ENCODE data around the gene OPN3.

OPN3 gene

GRCh38 chr1:241589521-241589920, 50.6 kb downstream of the OPN3 start:
- Histone ChIP-seq H3K36me3 (ENCODE audit: control insufficient read depth in 2 of 2, insufficient read depth in 2 of 2, low read length in 2 of 2) (no peaks in the 10 kb centered on the region), H3K4me1 (ENCODE audit: control insufficient read depth, insufficient read depth, low read length) (no peaks in the 10 kb centered on the region), H3K4me3 (ENCODE audit: low read length in 2 of 2) (no peak overlapping the region), H3K9me3 (ENCODE audit: control insufficient read depth in 2 of 2, low read length in 2 of 2) (no peaks in the 10 kb centered on the region), H3K27ac (ENCODE audit: low read length) (no peak overlapping the region), H3K27me3 (ENCODE audit: control insufficient read depth in 1 of 2, insufficient read depth in 2 of 2, low read length in 2 of 2) (no peaks in the 10 kb centered on the region), H3K9ac (ENCODE audit: low read length in 2 of 2) (no peak overlapping the region)

DNA sequence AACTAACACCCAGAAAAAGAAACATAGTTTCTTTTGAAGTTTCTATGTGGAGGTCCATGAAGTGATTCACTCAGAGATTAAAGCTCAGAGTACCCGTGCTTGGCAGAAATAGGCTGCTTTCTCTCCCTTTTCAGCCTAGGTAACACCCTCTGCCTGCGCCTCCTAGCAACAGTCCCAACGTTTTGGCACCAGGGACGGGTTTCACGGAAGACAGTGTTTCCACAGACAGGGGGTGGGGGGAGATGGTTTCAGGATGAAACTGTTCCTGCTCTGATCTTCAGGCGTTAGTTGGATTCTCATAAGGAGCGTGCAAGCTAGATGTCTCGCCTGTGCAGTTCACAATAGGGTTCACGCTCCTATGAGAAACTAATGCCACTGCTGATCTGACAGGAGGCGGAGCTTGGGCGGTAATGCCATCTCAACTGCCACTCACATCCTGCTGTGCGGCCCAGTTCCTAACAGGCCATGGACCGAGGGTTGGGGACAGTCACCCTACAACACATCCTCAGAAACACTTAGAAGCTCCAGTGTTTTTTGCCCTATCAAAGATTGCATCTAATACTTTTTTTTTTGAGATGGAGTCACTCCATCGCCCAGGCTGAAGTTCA, 53.2 kb downstream of the OPN3 start:
- H3K4me1 ChIP-seq (ENCODE audit: control insufficient read depth, insufficient read depth, low read length) = no peaks in the 10 kb centered on the region
- no peak overlapping the region for H3K9ac ChIP-seq (ENCODE audit: low read length in 2 of 2)
- H3K27me3 ChIP-seq (ENCODE audit: control insufficient read depth in 1 of 2, insufficient read depth in 2 of 2, low read length in 2 of 2) = no peaks in the 10 kb centered on the region
- H3K36me3 ChIP-seq (ENCODE audit: control insufficient read depth in 2 of 2, insufficient read depth in 2 of 2, low read length in 2 of 2) = no peaks in the 10 kb centered on the region
- H3K27ac ChIP-seq (ENCODE audit: low read length) = no peak overlapping the region
- H3K9me3 ChIP-seq (ENCODE audit: control insufficient read depth in 2 of 2, low read length in 2 of 2) = peaks cover 0 to 3% of the 10 kb centered on the region in 2 donors
- no peak overlapping the region for H3K4me3 ChIP-seq (ENCODE audit: low read length in 2 of 2)

DNA sequence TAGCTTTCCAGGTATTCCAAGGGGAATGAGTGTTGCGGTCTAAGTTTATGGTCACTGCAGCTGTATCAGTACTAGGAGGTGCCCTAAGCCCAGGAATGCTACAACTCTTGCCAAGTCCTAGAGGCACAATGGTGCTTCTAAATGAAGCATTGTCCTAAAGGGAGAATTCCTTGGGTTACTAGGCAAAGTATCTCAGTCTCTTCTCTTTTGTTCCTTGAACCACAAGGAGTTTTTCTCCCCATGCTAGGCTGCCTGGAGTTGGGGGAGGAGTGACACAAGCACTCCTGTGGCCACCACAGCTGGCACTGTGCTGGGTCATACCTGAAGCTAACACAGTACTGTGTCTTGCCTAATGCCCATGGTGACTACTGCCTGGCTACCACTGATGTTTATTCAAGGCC, 57.2 kb downstream of the OPN3 start:
- H3K4me1 ChIP-seq (ENCODE audit: control insufficient read depth, insufficient read depth, low read length) = no peaks in the 10 kb centered on the region
- no peaks in the 10 kb centered on the region for H3K27me3 ChIP-seq (ENCODE audit: control insufficient read depth in 1 of 2, insufficient read depth in 2 of 2, low read length in 2 of 2)
- H3K9me3 ChIP-seq (ENCODE audit: control insufficient read depth in 2 of 2, low read length in 2 of 2) = peaks cover 0 to 3% of the 10 kb centered on the region in 2 donors

GRCh38 chr1:241579434-241579833, 60.7 kb downstream of the OPN3 start:
- Histone ChIP-seq H3K9ac (ENCODE audit: low read length in 2 of 2) (no peak overlapping the region), H3K36me3 (ENCODE audit: control insufficient read depth in 2 of 2, insufficient read depth in 2 of 2, low read length in 2 of 2) (no peaks in the 10 kb centered on the region), H3K27me3 (ENCODE audit: control insufficient read depth in 1 of 2, insufficient read depth in 2 of 2, low read length in 2 of 2) (no peaks in the 10 kb centered on the region), H3K9me3 (ENCODE audit: control insufficient read depth in 2 of 2, low read length in 2 of 2) (peaks cover 0 to 3% of the 10 kb centered on the region in 2 donors), H3K4me3 (ENCODE audit: low read length in 2 of 2) (no peak overlapping the region), H3K4me1 (ENCODE audit: control insufficient read depth, insufficient read depth, low read length) (no peaks in the 10 kb centered on the region), H3K27ac (ENCODE audit: low read length) (no peak overlapping the region)

More for the DNA sequence above, 57.2 kb downstream of the OPN3 start:
- no peak overlapping the region for H3K9ac ChIP-seq (ENCODE audit: low read length in 2 of 2)
- no peaks in the 10 kb centered on the region for H3K36me3 ChIP-seq (ENCODE audit: control insufficient read depth in 2 of 2, insufficient read depth in 2 of 2, low read length in 2 of 2)
- H3K27ac ChIP-seq (ENCODE audit: low read length) = no peak overlapping the region
- H3K4me3 ChIP-seq (ENCODE audit: low read length in 2 of 2) = no peak overlapping the region

DNA sequence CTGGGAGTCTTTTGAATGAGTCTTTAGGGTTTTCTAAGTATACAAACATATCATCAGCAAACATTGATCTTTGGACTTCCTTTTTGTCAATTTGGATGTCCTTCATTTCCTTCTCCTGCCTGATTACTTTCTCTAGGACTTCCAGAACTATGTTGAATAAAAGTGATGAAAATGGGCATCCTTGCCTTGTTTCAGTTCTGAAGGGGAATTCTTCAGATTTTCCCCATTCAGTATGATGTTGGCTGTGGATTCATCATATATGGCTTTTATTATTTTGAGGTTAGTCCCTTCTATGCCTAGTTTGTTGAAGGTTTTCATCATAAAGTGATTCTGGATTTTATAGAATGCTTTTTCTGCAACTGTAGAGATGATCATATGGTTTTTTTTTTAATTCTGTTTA, 66.0 kb downstream of the OPN3 start:
- Histone ChIP-seq H3K27me3 (ENCODE audit: control insufficient read depth in 1 of 2, insufficient read depth in 2 of 2, low read length in 2 of 2) (no peaks in the 10 kb centered on the region), H3K27ac (ENCODE audit: low read length) (no peak overlapping the region), H3K4me1 (ENCODE audit: control insufficient read depth, insufficient read depth, low read length) (no peaks in the 10 kb centered on the region), H3K9ac (ENCODE audit: low read length in 2 of 2) (no peak overlapping the region), H3K36me3 (ENCODE audit: control insufficient read depth in 2 of 2, insufficient read depth in 2 of 2, low read length in 2 of 2) (no peaks in the 10 kb centered on the region), H3K9me3 (ENCODE audit: control insufficient read depth in 2 of 2, low read length in 2 of 2) (no peaks in the 10 kb centered on the region), H3K4me3 (ENCODE audit: low read length in 2 of 2) (no peak overlapping the region)

DNA sequence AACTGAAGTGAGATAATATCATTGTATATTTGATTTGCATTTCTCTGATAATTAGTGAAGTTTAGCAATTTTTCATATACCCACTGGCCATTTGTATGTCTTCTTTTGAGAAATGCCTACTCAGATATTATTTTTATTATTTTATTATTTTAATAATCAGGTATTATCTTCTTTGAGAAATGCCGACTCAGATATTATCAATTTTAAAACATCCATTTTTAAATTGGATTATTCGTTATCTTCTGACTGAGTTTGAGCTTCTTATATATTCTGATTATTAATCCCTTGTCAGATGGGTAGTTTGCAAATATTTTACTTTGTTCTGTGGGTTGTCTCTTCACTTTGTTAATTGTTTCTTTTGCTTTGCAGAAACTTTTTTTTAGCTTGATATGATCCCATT, 70.3 kb downstream of the OPN3 start:
- H3K9me3 ChIP-seq (ENCODE audit: control insufficient read depth in 2 of 2, low read length in 2 of 2) = no peaks in the 10 kb centered on the region
- no peak overlapping the region for H3K9ac ChIP-seq (ENCODE audit: low read length in 2 of 2)
- H3K4me1 ChIP-seq (ENCODE audit: control insufficient read depth, insufficient read depth, low read length) = no peaks in the 10 kb centered on the region
- no peaks in the 10 kb centered on the region for H3K36me3 ChIP-seq (ENCODE audit: control insufficient read depth in 2 of 2, insufficient read depth in 2 of 2, low read length in 2 of 2)
- no peak overlapping the region for H3K27ac ChIP-seq (ENCODE audit: low read length)
- H3K4me3 ChIP-seq (ENCODE audit: low read length in 2 of 2) = no peak overlapping the region
- H3K27me3 ChIP-seq (ENCODE audit: control insufficient read depth in 1 of 2, insufficient read depth in 2 of 2, low read length in 2 of 2) = no peaks in the 10 kb centered on the region

GRCh38 chr1:241560849-241561187, 79.4 kb downstream of the OPN3 start:
- Histone ChIP-seq H3K27me3 (ENCODE audit: control insufficient read depth in 1 of 2, insufficient read depth in 2 of 2, low read length in 2 of 2) (no peaks in the 10 kb centered on the region), H3K9me3 (ENCODE audit: control insufficient read depth in 2 of 2, low read length in 2 of 2) (no peaks in the 10 kb centered on the region), H3K4me1 (ENCODE audit: control insufficient read depth, insufficient read depth, low read length) (no peaks in the 10 kb centered on the region), H3K27ac (ENCODE audit: low read length) (no peak overlapping the region), H3K9ac (ENCODE audit: low read length in 2 of 2) (no peak overlapping the region), H3K36me3 (ENCODE audit: control insufficient read depth in 2 of 2, insufficient read depth in 2 of 2, low read length in 2 of 2) (no peaks in the 10 kb centered on the region), H3K4me3 (ENCODE audit: low read length in 2 of 2) (no peak overlapping the region)

DNA sequence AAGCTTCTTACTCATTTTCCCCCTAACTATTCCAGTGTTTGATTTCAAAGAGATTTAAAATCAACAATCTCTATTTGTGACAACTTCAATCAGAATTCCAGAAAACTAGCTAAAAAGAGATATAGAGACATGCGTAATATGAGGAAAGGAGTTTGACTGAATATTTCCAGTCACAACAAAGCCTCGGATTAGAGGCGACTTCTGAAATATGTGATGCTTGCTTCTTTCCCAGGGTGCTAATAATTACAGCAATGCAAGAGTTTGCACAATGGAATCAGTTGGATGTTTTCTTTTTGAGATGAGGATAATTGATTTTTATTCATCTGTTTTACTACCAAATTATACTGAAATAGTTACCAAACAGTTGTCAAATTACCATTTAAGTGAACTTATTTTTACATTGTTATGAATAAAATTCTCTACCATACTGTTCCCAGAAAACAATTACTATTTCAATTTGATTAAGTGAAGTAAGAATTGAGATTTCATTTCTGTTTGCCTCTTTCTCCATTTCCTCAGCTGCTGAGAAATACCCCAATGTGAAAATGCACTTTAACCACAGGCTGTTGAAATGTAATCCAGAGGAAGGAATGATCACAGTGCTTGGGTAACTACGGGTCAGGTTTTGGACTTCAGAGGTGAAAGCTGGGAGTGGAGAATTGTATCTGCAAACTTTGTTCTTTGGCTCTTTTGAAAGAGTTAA, 79.9 kb downstream of the OPN3 start:
- no peaks in the 10 kb centered on the region for H3K9me3 ChIP-seq (ENCODE audit: control insufficient read depth in 2 of 2, low read length in 2 of 2)
- H3K36me3 ChIP-seq (ENCODE audit: control insufficient read depth in 2 of 2, insufficient read depth in 2 of 2, low read length in 2 of 2) = no peaks in the 10 kb centered on the region
- no peaks in the 10 kb centered on the region for H3K27me3 ChIP-seq (ENCODE audit: control insufficient read depth in 1 of 2, insufficient read depth in 2 of 2, low read length in 2 of 2)
- H3K27ac ChIP-seq (ENCODE audit: low read length) = no peak overlapping the region
- H3K9ac ChIP-seq (ENCODE audit: low read length in 2 of 2) = no peak overlapping the region
- H3K4me1 ChIP-seq (ENCODE audit: control insufficient read depth, insufficient read depth, low read length) = no peaks in the 10 kb centered on the region
- no peak overlapping the region for H3K4me3 ChIP-seq (ENCODE audit: low read length in 2 of 2)

DNA sequence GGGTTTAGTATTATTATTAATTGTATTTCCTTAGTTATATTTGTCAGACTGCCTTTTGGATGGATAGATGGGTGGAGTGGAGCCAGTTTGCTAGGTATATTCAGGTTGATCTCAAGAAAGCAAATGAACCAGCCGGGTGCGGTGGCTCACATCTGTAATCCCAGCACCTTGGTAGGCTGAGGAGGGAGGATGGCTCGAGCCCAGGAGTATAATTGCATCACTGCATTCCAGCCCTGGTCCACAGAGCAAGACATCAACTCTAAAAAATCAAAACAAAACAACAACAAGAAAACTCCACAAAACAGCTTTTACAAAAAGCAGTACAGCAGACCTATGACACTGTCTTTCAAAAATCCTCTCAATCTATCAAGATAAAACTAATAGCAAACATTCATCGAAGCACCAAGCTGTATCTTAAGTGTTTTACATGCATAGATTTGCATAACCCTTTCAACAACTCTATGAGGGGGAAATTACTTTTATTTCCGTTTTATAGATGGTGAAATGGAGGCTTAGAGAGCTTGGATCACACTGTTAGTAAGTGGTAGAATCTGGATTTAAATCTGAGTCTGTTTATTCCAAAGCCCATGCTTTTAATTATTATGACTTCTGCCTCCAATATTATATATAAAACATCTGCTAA, 82.5 kb downstream of the OPN3 start:
- H3K9me3 ChIP-seq (ENCODE audit: control insufficient read depth in 2 of 2, low read length in 2 of 2) = no peaks in the 10 kb centered on the region
- no peak overlapping the region for H3K27ac ChIP-seq (ENCODE audit: low read length)
- H3K4me3 ChIP-seq (ENCODE audit: low read length in 2 of 2) = no peak overlapping the region
- H3K9ac ChIP-seq (ENCODE audit: low read length in 2 of 2) = no peak overlapping the region
- H3K27me3 ChIP-seq (ENCODE audit: control insufficient read depth in 1 of 2, insufficient read depth in 2 of 2, low read length in 2 of 2) = no peaks in the 10 kb centered on the region
- H3K36me3 ChIP-seq (ENCODE audit: control insufficient read depth in 2 of 2, insufficient read depth in 2 of 2, low read length in 2 of 2) = no peaks in the 10 kb centered on the region
- H3K4me1 ChIP-seq (ENCODE audit: control insufficient read depth, insufficient read depth, low read length) = no peaks in the 10 kb centered on the region

DNA sequence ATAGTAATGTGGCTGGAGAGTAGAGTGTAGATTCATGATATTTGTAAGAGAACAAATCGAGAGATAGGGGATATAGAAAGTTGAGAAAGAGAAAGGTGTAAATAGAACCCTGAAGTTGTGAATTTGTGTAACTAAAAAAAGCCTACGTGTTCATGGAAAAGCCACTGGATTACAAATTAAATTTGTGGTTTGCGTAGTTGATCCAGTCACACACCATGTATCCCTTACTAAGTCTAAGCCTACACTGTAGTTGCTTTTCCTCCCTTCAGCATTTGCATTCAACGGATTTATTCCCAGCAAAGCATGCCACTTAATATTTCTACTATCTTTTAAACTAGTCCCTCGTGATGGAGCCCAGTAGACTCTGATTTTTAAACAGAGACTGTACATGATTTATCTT, 83.1 kb downstream of the OPN3 start:
- Histone ChIP-seq H3K27me3 (ENCODE audit: control insufficient read depth in 1 of 2, insufficient read depth in 2 of 2, low read length in 2 of 2) (no peaks in the 10 kb centered on the region), H3K4me3 (ENCODE audit: low read length in 2 of 2) (no peak overlapping the region), H3K27ac (ENCODE audit: low read length) (no peak overlapping the region), H3K9ac (ENCODE audit: low read length in 2 of 2) (no peak overlapping the region), H3K36me3 (ENCODE audit: control insufficient read depth in 2 of 2, insufficient read depth in 2 of 2, low read length in 2 of 2) (no peaks in the 10 kb centered on the region), H3K9me3 (ENCODE audit: control insufficient read depth in 2 of 2, low read length in 2 of 2) (no peaks in the 10 kb centered on the region), H3K4me1 (ENCODE audit: control insufficient read depth, insufficient read depth, low read length) (no peaks in the 10 kb centered on the region)

DNA sequence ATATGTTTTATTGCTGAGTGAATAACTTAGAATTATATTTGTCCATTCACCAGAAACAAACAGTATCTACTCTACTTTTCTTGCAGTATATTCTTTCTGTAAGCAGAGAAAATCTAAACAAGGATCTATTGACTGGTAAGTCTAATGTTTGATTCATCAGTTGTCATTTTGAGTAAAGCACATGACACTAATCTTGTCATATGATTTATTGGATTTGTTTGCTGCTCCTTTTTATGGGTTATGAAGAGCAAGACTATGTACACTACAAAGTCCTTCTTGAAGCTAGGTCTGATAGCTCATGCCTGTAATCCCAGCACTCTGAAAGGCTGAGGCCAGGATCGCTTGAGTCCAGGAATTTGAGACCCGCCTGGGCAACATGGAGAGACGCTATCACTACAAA, 84.6 kb downstream of the OPN3 start:
- Histone ChIP-seq H3K9ac (ENCODE audit: low read length in 2 of 2) (no peak overlapping the region), H3K27ac (ENCODE audit: low read length) (no peak overlapping the region)

More for the DNA sequence above, 84.6 kb downstream of the OPN3 start:
- Histone ChIP-seq H3K27me3 (ENCODE audit: control insufficient read depth in 1 of 2, insufficient read depth in 2 of 2, low read length in 2 of 2) (no peaks in the 10 kb centered on the region), H3K4me3 (ENCODE audit: low read length in 2 of 2) (no peak overlapping the region), H3K9me3 (ENCODE audit: control insufficient read depth in 2 of 2, low read length in 2 of 2) (no peaks in the 10 kb centered on the region), H3K4me1 (ENCODE audit: control insufficient read depth, insufficient read depth, low read length) (no peaks in the 10 kb centered on the region), H3K36me3 (ENCODE audit: control insufficient read depth in 2 of 2, insufficient read depth in 2 of 2, low read length in 2 of 2) (no peaks in the 10 kb centered on the region)

Data from stomach smooth muscle (tissue), 2 donors.